HG03280 (cell line): Measurements from ENCODE around the gene CX3CR1.
A peak's percentile ranks its signal among the peaks of the same experiment; 100 is the strongest.

ENCODE experiments used
- ATAC-seq: cut with Tn5 transposase; IDR thresholded peaks from one replicate; pipeline ENCODE4 v1.9.1; 2021; ENCODE audit warnings: mild to moderate bottlenecking, moderate library complexity; ENCODE audit not compliant: unreplicated experiment

The CX3CR1 gene

DNA sequence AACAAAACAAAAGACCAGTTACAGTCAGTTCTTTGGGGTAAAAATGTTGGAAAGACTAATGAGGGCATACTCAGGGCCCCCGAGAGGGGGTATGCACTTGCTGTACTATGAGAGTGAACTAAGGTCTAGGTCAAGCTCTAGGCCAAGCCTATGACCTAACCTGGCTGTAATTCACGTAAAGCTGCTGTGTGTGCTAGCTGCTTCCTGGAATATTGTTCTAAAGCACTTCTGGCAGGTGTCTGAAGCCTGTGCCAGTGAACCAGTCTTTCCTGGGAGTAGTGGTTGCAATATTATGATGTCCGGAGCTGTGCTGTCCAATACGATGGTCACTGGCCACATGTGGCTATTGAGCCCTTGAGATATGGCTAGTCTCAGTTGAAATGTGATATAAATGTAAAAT, 13.1 kb upstream of the CX3CR1 start:
- no peak for ATAC-seq

DNA sequence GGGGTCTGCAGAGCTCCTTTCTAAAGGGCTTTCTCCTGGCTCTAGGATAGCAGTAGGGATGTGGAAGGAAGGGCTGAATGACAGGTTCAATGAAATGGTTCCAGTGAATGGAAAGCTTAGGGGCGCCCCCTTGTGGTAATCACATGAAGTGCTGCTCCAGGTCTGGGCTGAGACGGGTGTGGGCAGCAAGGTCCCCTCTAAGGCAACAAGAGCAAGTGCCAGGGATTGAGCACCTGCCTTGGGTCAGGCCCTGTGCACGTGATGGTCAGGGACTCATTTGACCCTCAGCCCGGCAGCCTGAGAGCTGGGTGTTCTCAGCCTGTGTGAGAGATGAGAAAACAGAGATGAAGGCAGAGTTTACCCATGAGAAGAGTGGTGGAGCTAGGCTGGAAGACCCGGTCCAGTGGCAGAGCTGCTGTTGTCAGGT, 12.1 kb upstream of the CX3CR1 start:
- ATAC-seq = no peak

DNA sequence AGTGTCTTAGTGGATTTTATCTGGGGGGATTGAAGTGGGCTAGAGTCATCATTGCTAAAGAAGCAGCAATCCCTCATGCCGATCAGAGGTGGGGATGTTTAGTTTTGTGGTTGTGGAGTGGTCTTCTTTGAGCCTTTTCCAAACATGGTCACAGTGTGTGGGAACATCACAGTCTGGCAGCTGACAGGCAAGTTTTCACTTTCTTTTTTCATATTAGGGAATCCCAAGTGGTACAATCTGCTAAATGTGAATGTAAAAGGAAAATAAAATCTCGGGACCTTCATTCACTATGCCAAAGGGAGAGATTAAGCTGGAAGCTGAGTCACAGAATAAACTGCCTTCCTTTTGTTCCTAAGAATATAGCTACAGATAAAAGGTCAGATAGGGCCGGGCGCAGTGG, 10.4 kb upstream of the CX3CR1 start:
- ATAC-seq = no peak

DNA sequence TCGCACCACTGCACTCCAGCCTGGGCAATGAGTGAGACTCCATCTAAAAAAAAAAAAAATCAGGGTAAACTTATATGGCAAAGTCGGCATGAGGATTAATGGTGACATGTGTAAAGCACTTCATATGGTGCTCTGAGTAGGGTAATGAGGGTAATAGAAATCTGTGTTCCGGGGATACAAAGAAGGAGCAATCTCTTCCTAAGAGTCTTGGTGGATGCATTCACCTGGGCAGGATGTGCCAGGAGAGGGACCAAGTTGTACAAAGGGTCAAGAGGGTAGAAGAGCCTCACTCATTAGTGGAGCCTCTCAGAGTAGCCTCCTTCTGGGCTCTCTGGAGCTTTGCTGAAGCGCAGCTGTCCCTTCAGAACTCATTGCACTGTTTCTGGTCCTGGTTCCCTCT, 9.3 kb upstream of the CX3CR1 start:
- no peak for ATAC-seq

DNA sequence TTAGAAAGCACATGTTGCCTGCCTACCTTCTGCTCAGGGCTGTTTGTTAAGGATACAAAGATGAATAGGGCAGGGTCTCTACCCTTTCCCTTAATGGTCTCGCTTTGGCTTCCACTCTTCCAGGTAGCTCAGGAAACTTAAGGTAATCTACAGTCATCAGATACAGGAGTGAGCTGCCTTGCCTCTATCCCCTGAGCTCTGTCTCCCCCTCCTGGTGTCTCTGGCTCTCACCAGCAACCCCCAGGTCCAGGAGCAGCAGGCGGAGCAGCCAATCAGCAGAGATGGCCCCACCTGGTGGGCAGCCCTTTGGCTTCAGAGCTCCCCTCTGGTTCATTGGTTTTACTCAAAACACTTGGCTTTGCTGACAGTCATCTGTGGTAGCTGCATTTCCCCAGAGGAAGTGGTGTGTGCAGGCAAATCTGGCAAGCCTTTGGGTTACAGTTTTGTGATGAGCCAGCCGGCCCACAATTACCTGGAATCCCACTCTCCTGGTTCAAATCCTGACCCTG, 8.5 kb upstream of the CX3CR1 start:
- peak; percentile 98 for ATAC-seq

DNA sequence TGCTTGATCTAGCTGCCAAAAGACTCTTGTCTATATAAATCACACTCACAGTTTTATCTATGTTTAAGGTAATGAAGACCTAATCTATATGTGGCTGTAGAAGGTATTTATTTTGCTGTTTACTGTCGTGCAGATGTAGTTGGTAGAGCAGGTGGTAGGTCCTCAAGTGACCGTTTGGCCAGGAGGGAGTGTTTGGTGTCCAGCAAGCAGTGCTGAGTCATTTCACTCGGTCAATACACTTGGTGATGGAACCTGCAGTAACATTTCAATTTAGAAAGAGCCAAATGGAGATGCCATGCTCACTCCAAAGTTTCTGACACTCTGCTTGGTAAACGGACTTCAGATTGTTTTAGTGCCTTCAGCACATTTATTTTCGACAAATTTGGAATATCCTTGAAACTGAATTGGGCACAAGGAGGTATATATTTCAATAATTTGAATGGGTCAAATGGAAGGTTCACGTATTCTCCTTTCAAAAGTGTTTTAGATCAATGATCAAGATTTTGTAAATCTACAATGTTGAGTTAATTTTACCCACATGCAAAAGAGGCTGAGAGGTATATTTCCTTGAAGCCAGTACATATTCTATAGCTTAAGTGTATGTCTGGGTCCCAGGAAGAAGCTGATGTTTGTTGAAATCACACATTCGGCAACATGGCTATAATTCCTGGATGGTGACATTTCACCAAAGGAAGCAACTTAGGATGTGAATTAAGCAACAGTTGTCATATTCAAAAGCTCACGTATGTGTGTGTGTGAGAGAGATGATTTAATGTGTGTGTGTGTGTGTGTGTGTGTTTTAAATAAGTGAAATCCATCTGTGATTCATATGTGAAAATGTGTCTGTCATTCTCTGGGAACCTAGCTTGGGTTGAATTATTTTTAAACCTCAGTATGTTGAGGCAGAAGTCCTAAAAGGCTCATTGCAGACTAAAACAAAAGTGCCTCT, 7.7 kb upstream of the CX3CR1 start:
- ATAC-seq = no peak

DNA sequence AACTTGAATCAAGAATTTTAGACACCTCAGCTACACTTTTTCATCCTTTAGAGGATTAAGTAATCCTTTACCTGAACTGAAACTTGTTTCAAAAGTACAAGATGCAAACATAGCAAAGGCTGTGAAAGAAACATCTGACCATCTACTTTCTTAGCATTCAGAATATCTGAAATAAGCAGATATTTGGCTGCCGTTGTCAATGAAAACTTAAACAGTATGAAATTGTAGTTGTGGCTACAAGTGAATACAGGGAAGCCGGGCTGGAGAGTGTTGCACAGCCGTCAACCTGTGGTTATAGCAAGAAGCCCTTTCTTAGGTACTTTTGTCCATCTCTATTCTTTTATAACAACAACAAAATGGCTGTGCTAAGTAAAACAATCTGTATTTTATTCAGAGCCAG, 6.9 kb upstream of the CX3CR1 start:
- ATAC-seq = no peak

DNA sequence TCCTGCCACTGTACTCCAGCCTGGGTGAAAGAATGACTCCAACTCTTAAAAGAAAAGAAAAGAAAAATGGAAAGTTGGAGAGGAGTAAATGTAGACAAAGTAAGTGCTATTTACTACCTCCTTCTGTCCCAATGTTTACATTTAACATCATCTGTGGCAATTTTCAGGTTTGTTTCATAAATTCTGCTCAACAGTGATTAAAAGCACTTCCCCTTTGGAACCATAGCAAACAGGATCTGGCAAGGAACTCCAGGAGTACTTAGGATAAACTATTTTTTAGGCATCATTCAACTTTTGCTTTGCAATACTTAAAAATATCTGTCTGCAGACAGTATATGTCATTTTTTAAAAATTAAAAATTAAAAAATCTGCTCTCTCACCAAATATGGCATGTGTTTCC, 5.5 kb upstream of the CX3CR1 start:
- ATAC-seq = no peak

DNA sequence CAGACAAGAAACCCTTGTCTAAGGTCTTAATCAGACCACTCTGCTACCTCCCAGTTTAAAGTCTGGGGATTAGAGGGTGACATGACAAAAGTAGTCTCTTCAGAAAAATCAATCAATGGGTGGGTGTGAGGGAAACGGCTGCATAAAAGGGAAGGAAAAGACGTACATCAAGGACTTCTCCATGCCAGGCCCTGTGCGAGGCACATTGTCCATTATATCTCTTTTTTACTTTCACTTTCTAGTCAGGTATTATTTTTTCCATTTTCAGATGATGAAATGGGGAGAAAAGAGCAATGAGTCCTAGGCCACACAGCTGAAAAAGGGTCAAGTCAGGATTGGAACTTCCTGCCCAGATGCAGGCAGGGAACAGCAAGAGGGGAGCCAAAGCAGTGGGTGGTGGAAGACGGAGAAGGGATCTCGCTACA, 4.6 kb upstream of the CX3CR1 start:
- no peak for ATAC-seq

DNA sequence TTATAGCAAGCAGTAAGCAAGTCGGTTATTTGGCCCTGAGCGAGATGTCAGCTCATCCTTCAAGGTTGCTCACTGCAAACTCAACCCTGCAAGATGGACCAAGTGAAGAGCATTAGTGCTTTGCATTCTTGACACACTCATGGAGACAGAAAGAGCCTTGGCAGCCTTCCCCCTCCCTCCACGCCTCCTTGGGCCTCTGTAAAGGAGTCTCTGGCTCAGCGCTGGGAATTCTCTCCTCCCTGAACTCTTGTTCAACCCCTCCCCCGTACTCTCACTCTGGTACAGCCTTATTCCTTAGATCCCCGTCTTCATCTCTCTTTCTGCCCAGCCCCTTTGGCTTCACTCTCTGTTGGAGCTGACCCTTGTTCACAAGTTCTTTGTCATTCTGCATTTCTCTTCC, 2.2 kb upstream of the CX3CR1 start:
- ATAC-seq = no peak

DNA sequence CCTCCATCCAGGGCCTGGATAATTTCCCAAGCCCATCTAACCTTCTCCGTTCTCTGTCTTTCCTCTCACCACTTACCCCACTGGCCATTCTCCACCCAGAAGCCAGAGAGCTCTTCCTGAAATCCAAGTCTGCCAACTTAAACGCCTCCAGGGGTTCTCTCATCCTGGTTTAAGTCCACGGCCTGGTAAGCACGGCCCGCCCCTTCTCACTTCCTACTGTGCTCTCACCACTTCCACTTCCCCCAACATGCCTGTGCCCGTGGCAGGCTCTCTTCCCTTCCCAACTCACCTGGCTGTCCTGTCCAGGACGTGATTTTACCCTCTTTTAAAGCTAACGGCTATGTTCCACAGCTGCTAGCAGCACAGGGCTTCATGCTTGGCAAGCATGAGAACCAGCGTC, 1.7 kb upstream of the CX3CR1 start:
- ATAC-seq = no peak

DNA sequence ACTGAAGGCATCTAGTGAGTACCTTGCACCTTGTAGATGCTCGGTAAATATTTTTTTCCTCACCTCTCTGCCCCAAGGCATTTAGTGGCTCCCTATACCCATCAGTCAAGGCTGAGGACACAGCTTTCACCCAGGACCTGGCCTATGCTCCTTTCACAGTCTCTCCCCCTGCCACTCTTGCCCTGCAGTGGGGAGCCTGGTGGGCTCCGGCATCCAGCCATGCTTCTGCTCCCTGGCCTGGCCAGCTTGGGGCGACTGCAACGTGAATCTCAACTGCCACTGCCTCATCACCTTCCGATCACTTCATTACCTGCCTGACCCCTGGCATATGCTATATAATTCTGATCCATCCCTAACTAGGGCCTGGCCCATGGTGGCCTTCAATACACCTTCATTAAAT, 735 bp upstream of the CX3CR1 start:
- ATAC-seq = no peak

DNA sequence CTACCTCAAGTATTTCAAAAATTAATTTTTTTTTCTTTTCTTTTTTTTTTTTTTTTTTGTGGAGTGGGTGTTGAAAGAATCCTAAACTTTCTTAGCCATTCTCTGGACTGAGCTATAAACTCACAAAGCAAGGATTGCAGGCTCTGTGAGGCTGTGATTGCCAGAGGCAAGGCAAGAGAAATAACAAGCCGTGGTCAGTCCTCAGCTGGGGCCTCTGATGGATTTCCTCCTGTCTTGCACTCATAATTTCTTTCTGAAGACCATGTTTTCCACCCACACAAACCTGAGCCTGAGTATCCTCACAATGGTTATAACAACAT, 1.3 kb downstream of the CX3CR1 start:
- no peak for ATAC-seq

DNA sequence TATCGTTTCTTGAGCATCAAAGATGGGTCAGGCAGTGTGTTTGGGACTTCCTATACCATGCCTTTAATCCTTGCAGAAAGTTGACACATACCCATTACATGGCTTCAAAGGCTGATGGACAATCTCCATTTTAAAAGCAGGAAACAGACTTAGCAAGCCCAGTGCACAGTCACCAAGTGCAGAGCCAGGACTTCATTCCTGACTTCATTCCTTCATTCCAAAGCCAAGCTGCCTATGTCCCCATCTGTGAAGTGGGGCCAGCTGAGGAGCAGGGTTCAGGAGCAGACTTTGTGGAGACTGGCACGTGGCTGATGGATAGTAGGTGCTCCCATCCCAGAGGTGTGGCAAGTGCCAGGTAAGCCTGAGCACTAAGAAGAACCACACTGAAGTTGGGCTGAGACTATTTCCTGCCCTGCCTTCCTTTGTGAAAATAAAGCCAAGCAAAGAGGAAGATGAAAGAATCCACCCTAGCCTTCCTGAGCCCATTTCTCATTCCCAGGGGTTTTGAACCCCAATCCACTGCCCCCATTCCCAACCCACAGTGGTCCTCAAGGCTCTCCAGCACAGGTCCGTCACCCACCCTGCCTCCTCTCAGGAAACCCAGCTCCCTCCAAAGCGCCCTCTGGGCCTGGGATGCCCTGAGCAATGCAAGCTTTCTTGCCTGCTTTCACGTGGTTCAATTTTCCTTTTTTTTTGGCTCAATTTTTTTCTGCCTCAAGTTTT, 1.8 kb downstream of the CX3CR1 start:
- no peak for ATAC-seq

DNA sequence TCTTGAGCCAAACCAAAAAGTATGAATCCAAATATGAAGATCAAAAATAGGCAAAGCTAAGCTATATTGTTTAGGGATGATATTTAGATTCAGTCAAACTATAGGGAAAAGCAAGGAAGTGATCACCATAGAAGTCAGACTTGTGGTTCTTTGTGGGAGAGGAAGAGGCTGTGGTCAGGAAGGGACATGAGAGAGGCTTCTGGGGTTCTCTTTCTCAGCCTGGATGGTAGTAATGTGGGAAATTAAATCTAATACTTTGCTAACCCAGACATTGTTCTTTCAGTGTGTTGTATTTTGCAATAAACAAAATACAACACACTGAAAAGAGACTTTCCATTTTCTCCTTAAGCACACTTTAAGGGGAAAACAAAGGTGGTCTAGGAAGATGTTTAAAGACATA, 3.1 kb downstream of the CX3CR1 start:
- no peak for ATAC-seq

DNA sequence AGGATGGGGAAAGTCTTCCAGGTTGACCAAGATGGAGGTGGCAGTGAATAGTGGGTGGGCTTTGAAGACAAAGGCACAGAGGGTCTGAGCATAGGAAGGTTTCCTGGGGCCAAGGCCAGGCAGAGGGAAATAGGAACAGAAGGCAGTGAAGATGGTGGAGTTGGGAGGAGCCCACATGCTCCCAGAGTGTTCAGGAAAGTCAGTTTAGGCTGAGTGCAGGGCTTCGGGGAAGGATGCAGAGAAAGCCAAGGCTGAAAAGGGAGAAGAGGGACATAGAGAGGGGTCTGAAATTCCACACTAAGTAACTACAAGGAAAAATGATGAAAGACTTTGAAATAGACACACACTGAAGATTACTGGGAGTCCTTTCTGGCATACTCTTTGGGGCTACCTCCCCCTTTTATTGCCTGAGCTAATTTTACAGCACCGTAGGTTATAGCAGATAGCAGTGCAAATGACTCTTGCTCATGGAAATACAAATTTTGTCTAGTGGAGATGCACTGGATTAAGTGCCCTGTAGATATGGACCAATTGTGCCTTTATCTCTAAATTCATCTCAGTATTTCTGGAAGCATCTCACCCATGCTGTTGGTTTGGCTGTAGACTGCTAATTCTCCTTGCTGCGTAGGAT, 3.8 kb downstream of the CX3CR1 start:
- no peak for ATAC-seq

DNA sequence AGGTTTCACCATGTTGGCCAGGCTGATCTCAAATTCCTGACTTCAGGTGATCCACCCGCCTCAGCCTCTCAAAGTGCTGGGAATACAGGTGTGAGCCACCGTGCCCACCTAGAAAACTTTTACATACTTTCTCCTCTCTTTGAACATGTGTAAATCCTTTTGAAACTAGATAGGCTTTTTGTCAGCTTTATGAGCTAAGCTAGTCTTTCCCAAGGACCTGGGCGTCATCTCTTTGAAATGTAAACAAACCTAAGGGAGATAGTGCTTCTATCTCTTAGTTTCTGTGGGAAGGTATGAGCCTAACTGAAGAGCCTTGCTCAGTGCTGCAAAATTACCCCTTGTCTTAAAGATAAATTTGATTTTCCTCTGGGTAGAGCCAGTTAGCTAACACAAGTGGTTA, 4.8 kb downstream of the CX3CR1 start:
- no peak for ATAC-seq

DNA sequence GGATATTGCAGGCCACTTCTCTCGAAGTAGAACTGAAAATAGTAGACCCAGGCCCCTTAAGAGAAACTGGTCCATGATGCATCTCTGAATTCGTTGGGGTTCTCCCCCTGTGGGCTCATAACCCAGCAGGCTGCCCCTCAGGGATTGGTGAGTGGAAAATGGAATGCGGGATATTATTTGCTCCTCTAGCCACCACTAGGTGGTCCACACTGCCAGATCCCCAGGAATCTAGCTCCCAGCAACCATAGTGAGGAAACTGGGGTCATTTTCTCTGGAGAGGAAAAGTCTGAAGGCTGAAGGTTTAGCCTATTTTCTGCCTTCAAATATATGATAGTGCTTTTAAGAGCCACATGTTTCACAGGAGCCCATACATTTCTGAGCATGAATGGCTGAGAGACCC, 6.7 kb downstream of the CX3CR1 start:
- ATAC-seq = no peak

DNA sequence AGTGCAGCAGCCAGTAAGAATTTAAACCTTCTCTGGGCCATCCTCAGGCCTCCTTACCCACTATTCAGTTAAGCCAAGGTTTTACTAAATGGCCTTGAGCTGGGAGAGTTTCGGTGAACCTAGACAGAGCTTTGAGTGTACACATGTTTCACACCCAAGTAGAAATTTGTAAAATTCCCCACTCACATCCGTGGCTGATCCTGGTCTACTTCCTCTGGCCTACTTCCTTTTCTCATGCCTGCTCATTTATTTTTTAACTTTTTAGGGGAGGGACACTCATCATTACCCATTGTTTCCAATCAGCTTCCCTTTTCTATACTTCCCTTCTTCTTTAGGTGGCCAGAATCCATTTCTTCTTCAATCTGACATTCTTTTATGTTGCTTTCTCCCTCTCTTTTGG, 7.6 kb downstream of the CX3CR1 start:
- ATAC-seq = no peak

DNA sequence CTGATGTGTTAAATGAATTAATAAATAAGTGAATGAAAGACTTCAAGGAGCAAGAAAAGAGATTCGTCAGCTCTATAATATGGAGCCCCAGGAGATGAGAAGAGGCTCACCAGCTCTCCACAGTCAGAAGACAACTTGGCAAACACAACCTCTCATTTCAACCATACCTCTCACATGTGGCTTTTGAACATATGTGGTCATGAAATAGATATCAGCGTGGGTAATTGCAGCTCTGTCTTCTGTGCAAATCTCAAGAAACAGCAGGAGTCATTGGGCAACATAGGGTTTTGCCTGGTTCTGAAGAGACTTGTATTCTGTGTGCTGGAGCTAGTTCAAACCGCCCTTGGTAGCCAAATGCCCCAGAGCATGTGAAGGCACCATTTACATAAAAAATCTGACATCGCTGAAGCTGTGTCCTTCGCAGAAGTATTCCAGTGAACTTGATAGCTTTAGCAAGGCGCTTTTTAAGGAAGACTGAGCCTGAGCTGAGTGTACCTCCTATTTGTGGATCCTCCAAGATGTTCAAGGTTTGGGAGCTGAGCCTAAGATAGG, 8.4 kb downstream of the CX3CR1 start:
- no peak for ATAC-seq

DNA sequence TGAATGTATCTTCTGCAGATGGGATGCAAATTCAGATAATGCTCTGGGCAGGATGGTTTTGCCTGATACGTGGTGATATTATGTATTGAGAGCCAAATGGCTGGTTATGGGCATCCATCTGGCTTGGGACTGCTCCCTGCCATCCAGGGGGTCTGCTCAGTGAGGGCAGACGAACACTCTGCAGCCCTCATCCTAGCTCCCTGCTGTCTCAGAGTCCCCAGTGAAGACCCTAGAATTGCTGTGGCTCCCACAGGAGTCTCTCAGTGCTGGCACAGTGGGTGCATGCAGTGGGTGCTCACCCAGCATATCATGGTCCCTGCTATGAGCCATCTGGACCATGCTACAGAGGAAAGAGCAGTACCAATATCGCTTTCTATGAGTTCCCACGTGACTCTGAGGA, 10.3 kb downstream of the CX3CR1 start:
- ATAC-seq = no peak

DNA sequence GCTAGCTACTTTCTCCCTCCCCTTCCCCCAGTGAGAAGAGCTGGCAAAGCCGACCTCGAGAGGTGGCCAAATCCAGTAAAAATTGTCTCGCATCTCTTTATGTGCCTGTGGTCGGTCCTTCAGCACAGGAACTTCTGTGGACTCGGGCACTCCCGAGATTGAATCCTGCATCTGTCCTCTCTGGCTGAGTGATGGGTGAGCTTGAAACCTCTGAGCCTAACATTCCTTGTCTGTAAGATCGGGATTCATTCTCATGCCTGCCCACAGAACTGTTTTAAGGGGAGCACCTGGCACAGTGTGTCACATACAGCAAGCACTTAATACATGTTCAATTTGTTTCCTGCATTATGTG, 11.3 kb downstream of the CX3CR1 start:
- ATAC-seq = no peak
